Neuronal stem cell (in vitro differentiated cells): Measurements from ENCODE around the gene SNRNP27.

Experiments used
- DNase-seq: peaks from one replicate; pipeline ENCODE4 v3.0.0-alpha.2; 2013; ENCODE audit warnings: low spot score
- H2AFZ ChIP-seq: one replicate; pipeline ENCODE4 v1.6.1; 2013; ENCODE audit warnings: mild to moderate bottlenecking, low read length, inconsistent platforms
- H2AK5ac ChIP-seq: 2 replicates; pipeline ENCODE4 v1.6.1; 2013; ENCODE audit warnings: low read depth, mild to moderate bottlenecking, inconsistent platforms, low read length, moderate library complexity, mixed read lengths
- H2BK120ac ChIP-seq: 2 replicates; pipeline ENCODE4 v1.6.1; 2013; ENCODE audit warnings: low read depth, mild to moderate bottlenecking, inconsistent platforms, low read length, moderate library complexity, mixed read lengths
- H2BK12ac ChIP-seq: one replicate; pipeline ENCODE4 v1.6.1; 2013; ENCODE audit warnings: low read length, inconsistent platforms
- H2BK15ac ChIP-seq: 2 replicates; pipeline ENCODE4 v1.6.1; 2013; ENCODE audit warnings: mild to moderate bottlenecking, low read length, inconsistent platforms, mixed read lengths
- H2BK5ac ChIP-seq: one replicate; pipeline ENCODE4 v1.6.1; 2013; ENCODE audit warnings: inconsistent platforms, mild to moderate bottlenecking, low read length, moderate library complexity
- H3K14ac ChIP-seq: one replicate; pipeline ENCODE4 v1.6.1; 2013; ENCODE audit warnings: low read length, inconsistent platforms
- H3K18ac ChIP-seq: 2 replicates; pipeline ENCODE4 v1.6.1; 2013; ENCODE audit warnings: low read length, inconsistent platforms
- H3K23ac ChIP-seq: 2 replicates; pipeline ENCODE4 v1.6.1; 2013; ENCODE audit warnings: low read depth, mild to moderate bottlenecking, mixed read lengths, low read length, inconsistent platforms; ENCODE audit not compliant: poor library complexity
- H3K27ac ChIP-seq: replicated peaks from 3 replicates; pipeline ENCODE4 v1.5.1; 2013; ENCODE audit warnings: low read length, inconsistent platforms
- H3K27me3 ChIP-seq, 3 experiments: 2 replicates each; pipeline ENCODE4 v1.6.1; 2013; ENCODE audit warnings: low read length in 3 of 3, mild to moderate bottlenecking in 2 of 3, inconsistent platforms in 1 of 3, low read depth in 1 of 3, mixed read lengths in 1 of 3, moderate library complexity in 1 of 3; ENCODE audit not compliant: control insufficient read depth in 3 of 3, insufficient read depth in 3 of 3
- H3K36me3 ChIP-seq, 2 donors: replicated peaks in 1 of 2; 2 replicates each; pipeline ENCODE4 v1.6.1; 2013; ENCODE audit warnings: low read length in 2 of 2; ENCODE audit not compliant: control insufficient read depth in 2 of 2, insufficient read depth in 2 of 2
- H3K4ac ChIP-seq: 2 replicates; pipeline ENCODE4 v1.6.1; 2013; ENCODE audit warnings: inconsistent platforms, mild to moderate bottlenecking, low read length, moderate library complexity
- H3K4me1 ChIP-seq, 2 donors: 1 replicate in 1 of 2; 2 replicates in 1 of 2; pipeline ENCODE4 v1.6.1; 2013; ENCODE audit warnings: low read length in 2 of 2, low read depth in 1 of 2; ENCODE audit not compliant: control insufficient read depth in 2 of 2, insufficient read depth in 1 of 2
- H3K4me2 ChIP-seq: one replicate; pipeline ENCODE4 v1.6.1; 2013; ENCODE audit warnings: mild to moderate bottlenecking, low read length, inconsistent platforms; ENCODE audit not compliant: insufficient read depth, poor library complexity, severe bottlenecking
- H3K4me3 ChIP-seq, 2 donors: 2 replicates each; pipeline ENCODE4 v1.5.1; 2013; ENCODE audit warnings: low read length in 2 of 2, mild to moderate bottlenecking in 2 of 2, inconsistent platforms in 1 of 2, moderate library complexity in 1 of 2
- H3K79me1 ChIP-seq: one replicate; pipeline ENCODE4 v1.6.1; 2013; ENCODE audit warnings: low read depth, mild to moderate bottlenecking, inconsistent platforms, low read length, moderate library complexity
- H3K9ac ChIP-seq: one replicate; pipeline ENCODE4 v1.6.1; 2013; ENCODE audit warnings: mild to moderate bottlenecking, low read depth, low read length, inconsistent platforms; ENCODE audit not compliant: poor library complexity
- H3K9me3 ChIP-seq, 2 donors: replicated peaks in 1 of 2; 2 replicates each; pipeline versions ENCODE3 to v1.6.1; 2013; ENCODE audit warnings: low read length in 2 of 2, mild to moderate bottlenecking in 2 of 2, inconsistent platforms in 1 of 2, low read depth in 1 of 2, mixed read lengths in 1 of 2, moderate library complexity in 1 of 2; ENCODE audit not compliant: control insufficient read depth in 2 of 2, insufficient read depth in 1 of 2
- H4K8ac ChIP-seq: one replicate; pipeline ENCODE4 v1.6.1; 2013; ENCODE audit warnings: low read depth, mild to moderate bottlenecking, inconsistent platforms, low read length, moderate library complexity
- H4K91ac ChIP-seq: one replicate; pipeline ENCODE4 v1.6.1; 2013; ENCODE audit warnings: low read length, low read depth, mild to moderate bottlenecking, inconsistent platforms; ENCODE audit not compliant: poor library complexity
- WGBS, 2 donors: extraction: QIAGEN DNeasy Blood & Tissue Kit; methylation state at CpG; one replicate each; pipeline ENCODE4 v1.1.7; 2013; ENCODE audit warnings: missing lambda C conversion rate in 2 of 2, mixed read lengths in 1 of 2; ENCODE audit not compliant: insufficient read length in 2 of 2, insufficient replicate concordance in 1 of 2; ENCODE audit errors: extremely low coverage in 2 of 2; 5-methylcytosine and 5-hydroxymethylcytosine counted together

Gene SNRNP27

GRCh38 chr2:69846182-69847067 is 47.3 kb upstream of the SNRNP27 start:
- DNase-seq: no peak
- no peak overlapping the region for H3K4me3 ChIP-seq
- no peak overlapping the region for H3K18ac ChIP-seq
- peaks cover 21 to 94% of the 10 kb centered on the region in 2 donors for H3K36me3 ChIP-seq
- H3K4me2 ChIP-seq: no peak overlapping the region
- no peaks in the 10 kb centered on the region for H3K79me1 ChIP-seq
- no peaks in the 10 kb centered on the region for H3K4me1 ChIP-seq
- no peak overlapping the region for H3K9ac ChIP-seq
- H3K9me3 ChIP-seq: no peaks in the 10 kb centered on the region
- H3K4ac ChIP-seq: no peak overlapping the region
- no peak overlapping the region for H2BK5ac ChIP-seq
- no CpG with 5 or more reads among the region's 9 CpGs for WGBS, 2 donors
- no peak overlapping the region for H2AK5ac ChIP-seq
- no peak overlapping the region for H2AFZ ChIP-seq
- no peak overlapping the region for H4K91ac ChIP-seq
- H2BK12ac ChIP-seq: no peak overlapping the region
- H2BK15ac ChIP-seq: no peak overlapping the region
- no peaks in the 10 kb centered on the region for H3K27me3 ChIP-seq
- no peak overlapping the region for H3K23ac ChIP-seq
- no peak overlapping the region for H2BK120ac ChIP-seq
- H4K8ac ChIP-seq: no peak overlapping the region
- no peak overlapping the region for H3K14ac ChIP-seq
- no peak overlapping the region for H3K27ac ChIP-seq

- Histone ChIP-seq H2AFZ (no peak overlapping the region), H2BK15ac (no peak overlapping the region), H3K14ac (no peak overlapping the region), H2BK120ac (no peak overlapping the region), H2BK12ac (no peak overlapping the region), H3K27ac (no peak overlapping the region), H3K27me3 (no peaks in the 10 kb centered on the region), H3K4me3 (no peak overlapping the region), H3K9me3 (no peaks in the 10 kb centered on the region), H2BK5ac (no peak overlapping the region), H3K79me1 (no peaks in the 10 kb centered on the region), H3K18ac (no peak overlapping the region), H3K4me2 (no peak overlapping the region), H3K9ac (no peak overlapping the region), H4K91ac (no peak overlapping the region), H3K4me1 (no peaks in the 10 kb centered on the region), H3K23ac (no peak overlapping the region), H3K36me3 (peaks cover 22 to 95% of the 10 kb centered on the region in 2 donors), H3K4ac (no peak overlapping the region), H4K8ac (no peak overlapping the region), H2AK5ac (no peak overlapping the region)
- no peak for DNase-seq
- no CpG with 5 or more reads among the region's 5 CpGs for WGBS, 2 donors
Measured at GRCh38 chr2:69847068-69847828, 46.5 kb upstream of the SNRNP27 start.

GRCh38 chr2:69848186-69848790 is 45.5 kb upstream of the SNRNP27 start:
- H4K8ac ChIP-seq: no peak overlapping the region
- no peak overlapping the region for H3K14ac ChIP-seq
- no peak overlapping the region for H2BK120ac ChIP-seq
- peaks cover 22 to 95% of the 10 kb centered on the region in 2 donors for H3K36me3 ChIP-seq
- no peak for DNase-seq
- no peak overlapping the region for H3K4me2 ChIP-seq
- H3K4ac ChIP-seq: no peak overlapping the region
- H2AK5ac ChIP-seq: no peak overlapping the region
- H3K18ac ChIP-seq: no peak overlapping the region
- H2AFZ ChIP-seq: no peak overlapping the region
- no peaks in the 10 kb centered on the region for H3K4me1 ChIP-seq
- H4K91ac ChIP-seq: no peak overlapping the region
- WGBS, 2 donors: no CpG with 5 or more reads among the region's 7 CpGs
- no peak overlapping the region for H3K4me3 ChIP-seq
- H3K27ac ChIP-seq: no peak overlapping the region
- H3K9me3 ChIP-seq: no peaks in the 10 kb centered on the region
- no peaks in the 10 kb centered on the region for H3K79me1 ChIP-seq
- no peaks in the 10 kb centered on the region for H3K27me3 ChIP-seq
- no peak overlapping the region for H3K9ac ChIP-seq
- H2BK15ac ChIP-seq: no peak overlapping the region
- H2BK12ac ChIP-seq: no peak overlapping the region
- no peak overlapping the region for H3K23ac ChIP-seq
- no peak overlapping the region for H2BK5ac ChIP-seq

GRCh38 chr2:69858261-69858660 is 35.5 kb upstream of the SNRNP27 start:
- H3K23ac ChIP-seq: no peak overlapping the region
- no peak overlapping the region for H3K4me2 ChIP-seq
- H3K79me1 ChIP-seq: no peaks in the 10 kb centered on the region
- H2AK5ac ChIP-seq: no peak overlapping the region
- H3K36me3 ChIP-seq: peaks cover 0 to 51% of the 10 kb centered on the region in 2 donors
- H2BK15ac ChIP-seq: no peak overlapping the region
- no peak overlapping the region for H3K9ac ChIP-seq
- no CpG with 5 or more reads among the region's 2 CpGs for WGBS, 2 donors
- no peak overlapping the region for H2AFZ ChIP-seq
- no peak overlapping the region for H3K4ac ChIP-seq
- no peak overlapping the region for H3K27ac ChIP-seq
- no peak overlapping the region for H3K4me3 ChIP-seq
- no peak overlapping the region for H4K8ac ChIP-seq
- no peaks in the 10 kb centered on the region for H3K4me1 ChIP-seq
- H2BK120ac ChIP-seq: no peak overlapping the region
- no peak overlapping the region for H2BK5ac ChIP-seq
- H4K91ac ChIP-seq: no peak overlapping the region
- no peaks in the 10 kb centered on the region for H3K27me3 ChIP-seq
- no peak overlapping the region for H3K18ac ChIP-seq
- no peak for DNase-seq
- H2BK12ac ChIP-seq: no peak overlapping the region
- no peak overlapping the region for H3K14ac ChIP-seq
- no peaks in the 10 kb centered on the region for H3K9me3 ChIP-seq
